Measurements from ENCODE around the gene RGS9BP. TPM values are rescaled to one million over a fixed set of nuclear protein-coding genes. Genes with fewer than 3 reads are reported as not detected.

The RGS9BP gene
- total and polyA plus RNA-seq, 10 of the 15 experiments (the other 5 are each of a cell fraction or from before 2014, with no cell fraction given), result 0.01 to 0.10 (median 0.05) TPM; not detected in 6

GRCh38 chr19:32674931-32675719 lies 523 bp upstream of the RGS9BP start, which contains the start of gene ANKRD27 (continued):
- no peak for TF ChIP-seq BCL3 (IDR thresholded peaks at IDR 0.05; ENCODE audit: borderline replicate concordance, insufficient read depth, low read depth, low read length, poor library complexity, severe bottlenecking)
- TF ChIP-seq BHLHE40 (IDR thresholded peaks at IDR 0.05; ENCODE audit: borderline replicate concordance in 1 of 2, low read depth in 2 of 2, low read length in 1 of 2), result peak; percentile 86 to 94
- no peak for TF ChIP-seq MLLT1 (IDR thresholded peaks at IDR 0.05)
- TF ChIP-seq FOS (IDR thresholded peaks at IDR 0.05; ENCODE audit: borderline replicate concordance, extremely low read depth, insufficient read length), result peak; percentile 77
- peak; percentile 73 for TF ChIP-seq MXI1 (IDR thresholded peaks at IDR 0.05; ENCODE audit: low read depth, low read length)
- no peak for TF ChIP-seq HCFC1 (IDR thresholded peaks at IDR 0.05; ENCODE audit: low read length)
- TF ChIP-seq ZNF687 (IDR thresholded peaks at IDR 0.05), result no peak
- no peak for TF ChIP-seq ZBTB40 (IDR thresholded peaks at IDR 0.05; ENCODE audit: borderline replicate concordance)
- TF ChIP-seq NR2F1 (conservative IDR thresholded peaks at IDR 0.05), result peak; percentile 19; the same call in 1 of the 2 replicates
- TF ChIP-seq JUND (IDR thresholded peaks at IDR 0.05; ENCODE audit: low read depth, low read length), result no peak
- no peak for TF ChIP-seq SMAD5 (IDR thresholded peaks at IDR 0.05; ENCODE audit: low read depth)
- peak; percentile 99 for TF ChIP-seq SP1 (IDR thresholded peaks at IDR 0.05; ENCODE audit: low read depth, low read length)
- TF ChIP-seq YBX1 (IDR thresholded peaks at IDR 0.05), result no peak
- no peak for TF ChIP-seq NFXL1 (IDR thresholded peaks at IDR 0.05; ENCODE audit: borderline replicate concordance)
- TF ChIP-seq SRF (IDR thresholded peaks at IDR 0.05; ENCODE audit: low read depth in 2 of 2, low read length in 2 of 2), result no peak
- no peak for TF ChIP-seq ZNF217 (IDR thresholded peaks at IDR 0.05)
